GM12892 (cell line): ENCODE data around the gene CDKL4.
"Not testable (repeated sequence)": the region's sequence is repeated elsewhere in the genome, so short reads cannot be mapped to it uniquely, and the experiment has no call there.

Source experiments
- DNase-seq: peaks from one replicate; pipeline ENCODE4 v3.0.0; 2011; ENCODE audit not compliant: insufficient read length
- FAIRE-seq: peaks from 2 replicates; lab custom pipeline; 2011; peaks lifted over from hg19 to GRCh38; lab: Jason Lieb, UNC
- POLR2A ChIP-seq: IDR thresholded peaks from 2 replicates; pipeline ENCODE4 v1.6.1; 2011; ENCODE audit warnings: low read depth, low read length, control low read depth
- POLR2AphosphoS5 ChIP-seq: IDR thresholded peaks from 2 replicates; pipeline ENCODE4 v1.6.1; 2011; ENCODE audit warnings: low read depth, low read length, control low read depth
- TAF1 ChIP-seq: IDR thresholded peaks from 2 replicates; pipeline ENCODE4 v1.6.1; 2011; ENCODE audit warnings: low read depth, mild to moderate bottlenecking, control low read depth, low read length, borderline replicate concordance

Gene CDKL4

GRCh38 chr2:39194686-39195085 is 49.1 kb downstream of the CDKL4 start:
- TF ChIP-seq POLR2A (no peak), POLR2AphosphoS5 (no peak), TAF1 (no peak)
- FAIRE-seq (no peak), DNase-seq (no peak)

GRCh38 chr2:39188960-39189494 is 54.7 kb downstream of the CDKL4 start:
- DNase-seq = no peak
- no peak for TF ChIP-seq TAF1
- no peak for TF ChIP-seq POLR2A
- no peak for TF ChIP-seq POLR2AphosphoS5
- no peak for FAIRE-seq

- TF ChIP-seq TAF1 (no peak), POLR2AphosphoS5 (no peak), POLR2A (no peak)
- DNase-seq (no peak), FAIRE-seq (no peak)
These were observed 60.1 kb downstream of the CDKL4 start for GRCh38 chr2:39183673-39184072.

GRCh38 chr2:39181297-39181696 is 62.5 kb downstream of the CDKL4 start:
- DNase-seq (no peak), FAIRE-seq (no peak)
- no peak for TF ChIP-seq POLR2A
- TF ChIP-seq POLR2AphosphoS5 = no peak
- no peak for TF ChIP-seq TAF1

GRCh38 chr2:39179974-39180960 is 63.5 kb downstream of the CDKL4 start:
- TF ChIP-seq TAF1 (no peak), POLR2A (no peak), POLR2AphosphoS5 (no peak)
- no peak for FAIRE-seq

GRCh38 chr2:39178756-39179155 is 65.0 kb downstream of the CDKL4 start:
- DNase-seq = no peak
- FAIRE-seq = no peak
- TF ChIP-seq TAF1 (no peak), POLR2A (no peak), POLR2AphosphoS5 (no peak)

More at GRCh38 chr2:39179974-39180960, 63.5 kb downstream of the CDKL4 start:
- DNase-seq = no peak

GRCh38 chr2:39176997-39177396 is 66.8 kb downstream of the CDKL4 start:
- no peak for TF ChIP-seq POLR2A
- TF ChIP-seq POLR2AphosphoS5 = no peak
- TF ChIP-seq TAF1 = no peak
- DNase-seq (no peak), FAIRE-seq (no peak)

- FAIRE-seq (no peak), DNase-seq (no peak)
- TF ChIP-seq POLR2AphosphoS5 (no peak), TAF1 (no peak), POLR2A (no peak)
These were observed 68.6 kb downstream of the CDKL4 start for GRCh38 chr2:39175026-39175812.

GRCh38 chr2:39174022-39174421 is 69.7 kb downstream of the CDKL4 start:
- FAIRE-seq (no peak), DNase-seq (no peak)
- TF ChIP-seq TAF1 (no peak), POLR2A (no peak), POLR2AphosphoS5 (no peak)

- FAIRE-seq, DNase-seq: not testable (repeated sequence)
These were observed 71.6 kb downstream of the CDKL4 start for GRCh38 chr2:39172047-39172706.

GRCh38 chr2:39171621-39172020 is 72.1 kb downstream of the CDKL4 start:
- FAIRE-seq (no peak), DNase-seq (no peak)
- TF ChIP-seq POLR2A (no peak), TAF1 (no peak), POLR2AphosphoS5 (no peak)
